GM12878 (cell line): ENCODE measurements around the gene KRT81. TPM values are rescaled to one million over a fixed set of nuclear protein-coding genes. Genes with fewer than 3 reads are reported as not detected.

ENCODE experiments used
- ATAC-seq: fragments of 200-7000 bp; cut with Tn5 transposase; 3 replicates; pipeline ENCODE4 v1.9.1; 2020; ENCODE audit warnings: mild to moderate bottlenecking, moderate library complexity
- BruUV-seq: library from RNA; stranded (reverse); fragments of 400-500 nt; replicated peaks from 2 replicates; lab custom pipeline; 2021; lab: Mats Ljungman, UMichigan
- CTCF ChIA-PET: fragments of 300-600 bp; sonication (Branson Sonifier 250); formaldehyde crosslinking; extraction: SDS; loops from one replicate; lab custom pipeline; 2021; ENCODE audit warnings: inconsistent platforms; lab: Yijun Ruan, JAX
- POLR2A ChIA-PET: fragments of 350-600 bp; formaldehyde crosslinking; extraction: SDS; loops from one replicate; lab custom pipeline; 2021; ENCODE audit warnings: inconsistent platforms; lab: Charles Lee
- RAD21 ChIA-PET: fragments of 300-600 bp; sonication (Branson Sonifier 250); formaldehyde crosslinking; loops from one replicate; lab custom pipeline; 2023; ENCODE audit warnings: antibody characterized with exemption; ENCODE audit not compliant: unreplicated experiment; lab: Charles Lee
- SMC1A ChIA-PET: fragments of 300-600 bp; sonication (Branson Sonifier 250); formaldehyde crosslinking; loops from one replicate; lab custom pipeline; 2023; ENCODE audit not compliant: unreplicated experiment, uncharacterized antibody; lab: Charles Lee
- DNase-seq: peaks from one replicate; pipeline ENCODE4 v3.0.0-alpha.2; 2011; ENCODE audit warnings: low read depth, low spot score
- FAIRE-seq: peaks from 3 replicates; lab custom pipeline; 2011; peaks lifted over from hg19 to GRCh38; lab: Jason Lieb, UNC
- H2AFZ ChIP-seq: 2 replicates; pipeline ENCODE4 v1.6.0; 2011; ENCODE audit warnings: low read depth, low read length, control low read depth; ENCODE audit not compliant: control insufficient read depth
- H3K27ac ChIP-seq: 2 replicates; pipeline ENCODE4 v1.5.1; 2011; ENCODE audit warnings: control low read depth; ENCODE audit not compliant: control insufficient read depth, insufficient read depth
- H3K27me3 ChIP-seq, 2 experiments: replicated peaks in 1 of 2; 2 replicates each; pipeline versions ENCODE4 v1.6.0 to v1.6.1; 2011; ENCODE audit warnings: low read length in 1 of 2; ENCODE audit not compliant: control insufficient read depth in 2 of 2, insufficient read depth in 2 of 2
- H3K36me3 ChIP-seq, 2 experiments: 2 replicates each; pipeline ENCODE4 v1.5.1; 2011; ENCODE audit warnings: low read length in 1 of 2; ENCODE audit not compliant: control insufficient read depth in 2 of 2, insufficient read depth in 2 of 2
- H3K4me1 ChIP-seq: 2 replicates; pipeline ENCODE4 v1.6.1; 2011; ENCODE audit warnings: mild to moderate bottlenecking, low read length, moderate library complexity, mixed read lengths; ENCODE audit not compliant: control insufficient read depth, insufficient read depth
- H3K4me2 ChIP-seq: 2 replicates; pipeline ENCODE4 v1.6.0; 2011; ENCODE audit warnings: control low read depth; ENCODE audit not compliant: control insufficient read depth, insufficient read depth
- H3K4me3 ChIP-seq: fragments of 200-600 bp; sonication (generic); 2 replicates; pipeline ENCODE4 v1.5.1; 2016
- H3K79me2 ChIP-seq: 2 replicates; pipeline ENCODE4 v1.6.0; 2011; ENCODE audit warnings: low read length; ENCODE audit not compliant: control insufficient read depth, insufficient read depth
- H3K9ac ChIP-seq: 2 replicates; pipeline ENCODE4 v1.8.0; 2011; ENCODE audit warnings: low read length, control low read depth, mixed read lengths; ENCODE audit not compliant: control insufficient read depth, insufficient read depth
- H3K9me3 ChIP-seq: replicated peaks from 3 replicates; pipeline ENCODE4 v1.5.1; 2011; ENCODE audit warnings: mild to moderate bottlenecking, low read length; ENCODE audit not compliant: control insufficient read depth, insufficient read depth
- H4K20me1 ChIP-seq: 2 replicates; pipeline ENCODE4 v1.6.0; 2011; ENCODE audit not compliant: control insufficient read depth, insufficient read depth
- CEBPB ChIP-seq, 2 experiments: fragments of 150-350 bp in 1 of 2; IDR thresholded peaks; 2 replicates each; pipeline ENCODE4 v1.6.1; 2012 to 2014; ENCODE audit warnings: low read depth in 2 of 2, low read length in 2 of 2, borderline replicate concordance in 1 of 2, inconsistent platforms in 1 of 2
- IKZF1 ChIP-seq: fragments of 450-650 bp; conservative IDR thresholded peaks from 2 replicates; pipeline ENCODE4 v1.6.1; 2017; ENCODE audit warnings: antibody characterized with exemption, mild to moderate bottlenecking
- PAX8 ChIP-seq: fragments of 450-650 bp; IDR thresholded peaks from 2 replicates; pipeline ENCODE4 v1.6.1; 2017; ENCODE audit warnings: mild to moderate bottlenecking, moderate library complexity
- POU2F2 ChIP-seq: IDR thresholded peaks from 3 replicates; pipeline ENCODE4 v1.6.1; 2011; ENCODE audit warnings: low read depth, mild to moderate bottlenecking, low read length, borderline replicate concordance
- SP1 ChIP-seq: IDR thresholded peaks from one replicate; pipeline ENCODE4 v1.6.1; 2011; ENCODE audit warnings: low read depth, low read length
- SREBF1 ChIP-seq: IDR thresholded peaks from 2 replicates; pipeline ENCODE4 v1.6.1; 2012; ENCODE audit warnings: mild to moderate bottlenecking, low read length
- SUPT20H ChIP-seq: IDR thresholded peaks from 2 replicates; pipeline ENCODE4 v1.6.1; 2011; ENCODE audit warnings: low read depth, mild to moderate bottlenecking, low read length, moderate library complexity, borderline replicate concordance; ENCODE audit not compliant: control insufficient read depth
- WGBS: methylation state at CpG from one replicate; pipeline ENCODE4 v1.1.6; 2016; ENCODE audit warnings: low lambda C conversion rate; ENCODE audit not compliant: insufficient replicate concordance, insufficient coverage; ENCODE audit errors: missing lambda C conversion rate; 5-methylcytosine and 5-hydroxymethylcytosine counted together
- in situ Hi-C: fragments of 300-500 bp; cut with MboI; formaldehyde crosslinking; loops from 9 replicates; pipeline ENCODE4 v1.14.3; 2018; ENCODE audit warnings: mixed read lengths
- intact Hi-C: fragments of 100-400 bp; cut with micrococcal nuclease; formaldehyde crosslinking; loops from one replicate; pipeline ENCODE4 v1.14.2; 2022; ENCODE audit not compliant: unreplicated experiment
- polyA plus RNA-seq, 11 experiments: library from polyadenylated mRNA; depleted of rRNA in 4 of 11; unstranded in 6 of 11; stranded (reverse) in 5 of 11; fragments of >200 nt; fragmentation: Nextera tagmentation in 4 of 11; fragmentation: Illumina TruSeq in 1 of 11; extraction: Ambion mirVana in 4 of 11; extraction: Trizol in 1 of 11; gene quantifications; 1 replicate in 1 of 11; 2 replicates in 10 of 11; pipeline versions ENCODE4 v1.2.1 to v1.2.3, GENCODE V29; 2011 to 2016; ENCODE audit warnings: inconsistent platforms in 2 of 11, missing spikeins in 2 of 11, low read depth in 1 of 11
- total RNA-seq, 4 experiments: library from RNA; depleted of rRNA in 3 of 4; stranded (reverse); fragments of >200 nt in 3 of 4; fragmentation: Illumina TruSeq in 1 of 4; extraction: Trizol in 1 of 4; gene quantifications; 2 replicates each; pipeline versions ENCODE4 v1.2.1 to v1.2.3, GENCODE V29; 2013 to 2021
- TF ChIP-seq, protein P1 (sequence below): fragments of 450-650 bp; formaldehyde crosslinking; IDR thresholded peaks from 2 replicates; pipeline ENCODE4 v1.5.0; 2022; ENCODE audit warnings: mild to moderate bottlenecking, missing genetic modification characterization
- TF ChIP-seq, protein P2 (sequence below): fragments of 450-650 bp; IDR thresholded peaks from 2 replicates; pipeline ENCODE4 v1.6.1; 2017; ENCODE audit warnings: mild to moderate bottlenecking
- TF ChIP-seq, protein P3 (sequence below): IDR thresholded peaks from 2 replicates; pipeline ENCODE4 v1.6.1; 2011; ENCODE audit warnings: borderline replicate concordance, low read depth, mild to moderate bottlenecking, moderate library complexity, low read length; ENCODE audit not compliant: insufficient read depth, poor library complexity, severe bottlenecking
- TF ChIP-seq, protein P4 (sequence below): fragments of 450-650 bp; formaldehyde crosslinking; IDR thresholded peaks from 2 replicates; pipeline ENCODE4 v1.4.0; 2022; ENCODE audit warnings: mild to moderate bottlenecking, moderate library complexity
- TF ChIP-seq, protein P5 (sequence below): IDR thresholded peaks from 2 replicates; pipeline ENCODE4 v1.6.1; 2012; ENCODE audit warnings: low read depth, low read length, improper control_type of control experiment

The KRT81 gene
- total and polyA plus RNA-seq, 10 of the 15 experiments (the other 5 are each of a cell fraction or from before 2014, with no cell fraction given) = 0.05 to 0.15 TPM; not detected in 8

DNA sequence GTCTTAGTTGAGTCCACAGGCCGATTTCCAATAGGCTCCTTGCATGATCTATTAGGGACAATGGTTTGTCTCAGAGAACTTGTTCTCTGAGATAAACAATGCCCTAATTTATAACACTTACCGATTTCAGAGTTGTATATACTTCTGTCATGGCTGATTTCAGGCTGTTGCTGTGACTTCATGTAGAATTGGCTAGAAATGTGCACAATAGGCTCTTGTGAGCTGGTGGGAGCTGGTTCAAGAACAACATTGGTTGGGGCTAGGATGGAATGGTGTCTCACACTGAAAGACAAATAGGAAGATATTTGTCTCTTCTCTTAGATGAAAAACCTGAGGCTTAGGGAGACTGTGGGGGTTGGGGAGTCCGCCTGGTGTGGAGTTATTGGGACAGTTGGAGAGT, 23.6 kb downstream of the KRT81 start:
- intact Hi-C loops (no loop called here), in situ Hi-C loops (no loop called here)
- no peaks in the 10 kb centered on the region for H3K4me1 ChIP-seq
- H2AFZ ChIP-seq = no peak overlapping the region
- H3K4me2 ChIP-seq = no peak overlapping the region
- H3K4me3 ChIP-seq = no peak overlapping the region
- H3K27ac ChIP-seq = no peak overlapping the region
- H3K9ac ChIP-seq = no peak overlapping the region
- H3K36me3 ChIP-seq = no peaks in the 10 kb centered on the region
- ChIA-PET CTCF (interaction anchor here (1.4 to 2.9 kb wide), 3 partner anchors 11 to 111 kb away, joined by 4 to 15 read pairs (median 5); no protein-coding TSS in a partner anchor), POLR2A (no interaction called here), RAD21 (no interaction called here), SMC1A (interaction anchor here (1.2 kb wide), 1 partner anchor 16 kb away, joined by 4 read pairs; no protein-coding TSS in a partner anchor)
- DNase-seq (no peak), ATAC-seq (no peak), FAIRE-seq (no peak)
- H4K20me1 ChIP-seq = no peaks in the 10 kb centered on the region
- no peaks in the 10 kb centered on the region for H3K79me2 ChIP-seq
- H3K9me3 ChIP-seq = no peaks in the 10 kb centered on the region; the same call in 2 of the 3 replicates
- 10% methylated on average over 3 of the region's 3 CpGs for WGBS
- H3K27me3 ChIP-seq = peaks cover 0 to 2% of the 10 kb centered on the region in 2 experiments; a peak in 1 of 4 replicates
- no TSS peak for BruUV-seq
- TF ChIP-seq POU2F2 (no peak), IKZF1 (no peak), SUPT20H (no peak), PAX8 (no peak), SP1 (no peak), SREBF1 (no peak), CEBPB (IDR thresholded peaks at IDR 0.05; ENCODE audit: borderline replicate concordance in 1 of 2, low read depth in 2 of 2, low read length in 2 of 2) (no peak)
- TF ChIP-seq, protein P1, sequence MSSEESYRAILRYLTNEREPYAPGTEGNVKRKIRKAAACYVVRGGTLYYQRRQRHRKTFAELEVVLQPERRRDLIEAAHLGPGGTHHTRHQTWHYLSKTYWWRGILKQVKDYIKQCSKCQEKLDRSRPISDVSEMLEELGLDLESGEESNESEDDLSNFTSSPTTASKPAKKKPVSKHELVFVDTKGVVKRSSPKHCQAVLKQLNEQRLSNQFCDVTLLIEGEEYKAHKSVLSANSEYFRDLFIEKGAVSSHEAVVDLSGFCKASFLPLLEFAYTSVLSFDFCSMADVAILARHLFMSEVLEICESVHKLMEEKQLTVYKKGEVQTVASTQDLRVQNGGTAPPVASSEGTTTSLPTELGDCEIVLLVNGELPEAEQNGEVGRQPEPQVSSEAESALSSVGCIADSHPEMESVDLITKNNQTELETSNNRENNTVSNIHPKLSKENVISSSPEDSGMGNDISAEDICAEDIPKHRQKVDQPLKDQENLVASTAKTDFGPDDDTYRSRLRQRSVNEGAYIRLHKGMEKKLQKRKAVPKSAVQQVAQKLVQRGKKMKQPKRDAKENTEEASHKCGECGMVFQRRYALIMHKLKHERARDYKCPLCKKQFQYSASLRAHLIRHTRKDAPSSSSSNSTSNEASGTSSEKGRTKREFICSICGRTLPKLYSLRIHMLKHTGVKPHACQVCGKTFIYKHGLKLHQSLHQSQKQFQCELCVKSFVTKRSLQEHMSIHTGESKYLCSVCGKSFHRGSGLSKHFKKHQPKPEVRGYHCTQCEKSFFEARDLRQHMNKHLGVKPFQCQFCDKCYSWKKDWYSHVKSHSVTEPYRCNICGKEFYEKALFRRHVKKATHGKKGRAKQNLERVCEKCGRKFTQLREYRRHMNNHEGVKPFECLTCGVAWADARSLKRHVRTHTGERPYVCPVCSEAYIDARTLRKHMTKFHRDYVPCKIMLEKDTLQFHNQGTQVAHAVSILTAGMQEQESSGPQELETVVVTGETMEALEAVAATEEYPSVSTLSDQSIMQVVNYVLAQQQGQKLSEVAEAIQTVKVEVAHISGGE = no peak
- TF ChIP-seq, protein P2, sequence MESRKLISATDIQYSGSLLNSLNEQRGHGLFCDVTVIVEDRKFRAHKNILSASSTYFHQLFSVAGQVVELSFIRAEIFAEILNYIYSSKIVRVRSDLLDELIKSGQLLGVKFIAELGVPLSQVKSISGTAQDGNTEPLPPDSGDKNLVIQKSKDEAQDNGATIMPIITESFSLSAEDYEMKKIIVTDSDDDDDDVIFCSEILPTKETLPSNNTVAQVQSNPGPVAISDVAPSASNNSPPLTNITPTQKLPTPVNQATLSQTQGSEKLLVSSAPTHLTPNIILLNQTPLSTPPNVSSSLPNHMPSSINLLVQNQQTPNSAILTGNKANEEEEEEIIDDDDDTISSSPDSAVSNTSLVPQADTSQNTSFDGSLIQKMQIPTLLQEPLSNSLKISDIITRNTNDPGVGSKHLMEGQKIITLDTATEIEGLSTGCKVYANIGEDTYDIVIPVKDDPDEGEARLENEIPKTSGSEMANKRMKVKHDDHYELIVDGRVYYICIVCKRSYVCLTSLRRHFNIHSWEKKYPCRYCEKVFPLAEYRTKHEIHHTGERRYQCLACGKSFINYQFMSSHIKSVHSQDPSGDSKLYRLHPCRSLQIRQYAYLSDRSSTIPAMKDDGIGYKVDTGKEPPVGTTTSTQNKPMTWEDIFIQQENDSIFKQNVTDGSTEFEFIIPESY = no peak
- TF ChIP-seq, protein P3, sequence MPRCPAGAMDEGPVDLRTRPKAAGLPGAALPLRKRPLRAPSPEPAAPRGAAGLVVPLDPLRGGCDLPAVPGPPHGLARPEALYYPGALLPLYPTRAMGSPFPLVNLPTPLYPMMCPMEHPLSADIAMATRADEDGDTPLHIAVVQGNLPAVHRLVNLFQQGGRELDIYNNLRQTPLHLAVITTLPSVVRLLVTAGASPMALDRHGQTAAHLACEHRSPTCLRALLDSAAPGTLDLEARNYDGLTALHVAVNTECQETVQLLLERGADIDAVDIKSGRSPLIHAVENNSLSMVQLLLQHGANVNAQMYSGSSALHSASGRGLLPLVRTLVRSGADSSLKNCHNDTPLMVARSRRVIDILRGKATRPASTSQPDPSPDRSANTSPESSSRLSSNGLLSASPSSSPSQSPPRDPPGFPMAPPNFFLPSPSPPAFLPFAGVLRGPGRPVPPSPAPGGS = no peak
- TF ChIP-seq, protein P4, sequence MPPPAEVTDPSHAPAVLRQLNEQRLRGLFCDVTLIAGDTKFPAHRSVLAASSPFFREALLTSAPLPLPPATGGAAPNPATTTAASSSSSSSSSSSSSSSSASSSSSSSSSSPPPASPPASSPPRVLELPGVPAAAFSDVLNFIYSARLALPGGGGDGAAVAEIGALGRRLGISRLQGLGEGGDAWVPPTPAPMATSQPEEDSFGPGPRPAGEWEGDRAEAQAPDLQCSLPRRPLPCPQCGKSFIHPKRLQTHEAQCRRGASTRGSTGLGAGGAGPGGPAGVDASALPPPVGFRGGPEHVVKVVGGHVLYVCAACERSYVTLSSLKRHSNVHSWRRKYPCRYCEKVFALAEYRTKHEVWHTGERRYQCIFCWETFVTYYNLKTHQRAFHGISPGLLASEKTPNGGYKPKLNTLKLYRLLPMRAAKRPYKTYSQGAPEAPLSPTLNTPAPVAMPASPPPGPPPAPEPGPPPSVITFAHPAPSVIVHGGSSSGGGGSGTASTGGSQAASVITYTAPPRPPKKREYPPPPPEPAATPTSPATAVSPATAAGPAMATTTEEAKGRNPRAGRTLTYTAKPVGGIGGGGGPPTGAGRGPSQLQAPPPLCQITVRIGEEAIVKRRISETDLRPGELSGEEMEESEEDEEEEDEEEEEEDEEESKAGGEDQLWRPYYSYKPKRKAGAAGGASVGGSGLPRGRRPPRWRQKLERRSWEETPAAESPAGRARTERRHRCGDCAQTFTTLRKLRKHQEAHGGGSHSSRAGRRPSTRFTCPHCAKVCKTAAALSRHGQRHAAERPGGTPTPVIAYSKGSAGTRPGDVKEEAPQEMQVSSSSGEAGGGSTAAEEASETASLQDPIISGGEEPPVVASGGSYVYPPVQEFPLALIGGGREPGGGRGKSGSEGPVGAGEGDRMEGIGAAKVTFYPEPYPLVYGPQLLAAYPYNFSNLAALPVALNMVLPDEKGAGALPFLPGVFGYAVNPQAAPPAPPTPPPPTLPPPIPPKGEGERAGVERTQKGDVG (CRISPR knock-in tag) = no peak
- TF ChIP-seq, protein P5, sequence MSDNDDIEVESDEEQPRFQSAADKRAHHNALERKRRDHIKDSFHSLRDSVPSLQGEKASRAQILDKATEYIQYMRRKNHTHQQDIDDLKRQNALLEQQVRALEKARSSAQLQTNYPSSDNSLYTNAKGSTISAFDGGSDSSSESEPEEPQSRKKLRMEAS = no peak
